Fibroblast of lung (primary cell): ENCODE results near the gene CAPZB. TPM values are rescaled to one million over a fixed set of nuclear protein-coding genes. Genes with fewer than 3 reads are reported as not detected.
"Not testable (repeated sequence)": the region's sequence is repeated elsewhere in the genome, so short reads cannot be mapped to it uniquely, and the experiment has no call there.

ENCODE experiments used
- DNase-seq, 2 donors: peaks; one replicate each; pipeline versions ENCODE4 v3.0.0 to v3.0.0-alpha.2; 2010; ENCODE audit warnings: low read depth in 2 of 2
- H2AFZ ChIP-seq: 2 replicates; pipeline ENCODE4 v1.5.1; 2012; ENCODE audit warnings: low read length, control low read depth, inconsistent platforms
- H3K27ac ChIP-seq: 2 replicates; pipeline ENCODE4 v1.5.1; 2011; ENCODE audit warnings: low read length, control low read depth; ENCODE audit not compliant: insufficient read depth
- H3K27me3 ChIP-seq: 2 replicates; pipeline ENCODE4 v1.5.1; 2011; ENCODE audit warnings: mild to moderate bottlenecking, low read length; ENCODE audit not compliant: control insufficient read depth, insufficient read depth
- H3K36me3 ChIP-seq: 2 replicates; pipeline ENCODE4 v1.5.1; 2011; ENCODE audit warnings: low read length; ENCODE audit not compliant: control insufficient read depth, insufficient read depth
- H3K4me1 ChIP-seq: 2 replicates; pipeline ENCODE4 v1.5.1; 2011; ENCODE audit warnings: low read length; ENCODE audit not compliant: control insufficient read depth, insufficient read depth; ENCODE audit errors: extremely low read depth
- H3K4me2 ChIP-seq: 2 replicates; pipeline ENCODE4 v1.5.1; 2011; ENCODE audit warnings: low read length, control low read depth; ENCODE audit not compliant: insufficient read depth; ENCODE audit errors: extremely low read depth
- H3K4me3 ChIP-seq, 4 experiments: fragments of 200-600 bp in 1 of 4; sonication (generic) in 1 of 4; replicated peaks in 1 of 4; 2 replicates each; pipeline ENCODE4 v1.5.1; 2011 to 2016; ENCODE audit warnings: low read length in 4 of 4, low read depth in 3 of 4, mild to moderate bottlenecking in 3 of 4, control low read depth in 2 of 4, inconsistent platforms in 1 of 4, mixed read lengths in 1 of 4; ENCODE audit not compliant: insufficient read depth in 1 of 4; ENCODE audit errors: control extremely low read depth in 1 of 4
- H3K79me2 ChIP-seq: 2 replicates; pipeline ENCODE4 v1.5.1; 2012; ENCODE audit warnings: mild to moderate bottlenecking, low read length, inconsistent platforms; ENCODE audit not compliant: control insufficient read depth, insufficient read depth
- H3K9ac ChIP-seq: 2 replicates; pipeline ENCODE4 v1.5.1; 2011; ENCODE audit warnings: mild to moderate bottlenecking, low read length, control low read depth; ENCODE audit not compliant: insufficient read depth
- H3K9me3 ChIP-seq: 2 replicates; pipeline ENCODE4 v1.5.1; 2012; ENCODE audit warnings: low read depth, low read length; ENCODE audit not compliant: control insufficient read depth, insufficient read depth
- H4K20me1 ChIP-seq: 2 replicates; pipeline ENCODE4 v1.5.1; 2011; ENCODE audit warnings: low read length; ENCODE audit not compliant: control insufficient read depth, insufficient read depth; ENCODE audit errors: extremely low read depth
- CTCF ChIP-seq, 2 donors: IDR thresholded peaks in 1 of 2; conservative IDR thresholded peaks in 1 of 2; 1 replicate in 1 of 2; 2 replicates in 1 of 2; pipeline ENCODE4 v1.5.1; 2011 to 2012; ENCODE audit warnings: low read length in 2 of 2, control low read depth in 1 of 2, inconsistent platforms in 1 of 2, low read depth in 1 of 2, mild to moderate bottlenecking in 1 of 2
- EZH2 ChIP-seq: IDR thresholded peaks from 2 replicates; pipeline ENCODE4 v1.5.1; 2012; ENCODE audit warnings: low read length, control low read depth, mild to moderate bottlenecking; ENCODE audit errors: missing control alignments
- polyA plus RNA-seq, 2 donors: library from polyadenylated mRNA; depleted of rRNA in 1 of 2; stranded (reverse) in 1 of 2; unstranded in 1 of 2; fragments of >200 nt; gene quantifications; 2 replicates each; pipeline ENCODE4 v1.2.1, GENCODE V29; 2011 to 2012; ENCODE audit warnings: missing spikeins in 1 of 2
- total RNA-seq: library from RNA; depleted of rRNA; stranded (reverse); fragments of >200 nt; gene quantifications from 2 replicates; pipeline ENCODE4 v1.2.1, GENCODE V29; 2014

CAPZB gene
- total and polyA plus RNA-seq, 2 donors (not counting 1 experiment from before 2014, with no cell fraction given), result 104 to 495 TPM

- no peak overlapping the region for H3K4me2 ChIP-seq
- no peaks in the 10 kb centered on the region for H3K27me3 ChIP-seq
- no peak overlapping the region for H2AFZ ChIP-seq
- TF ChIP-seq CTCF (conservative IDR thresholded peaks at IDR 0.05 in 1 of 2, IDR thresholded peaks at IDR 0.05 in 1 of 2; ENCODE audit: low read depth in 1 of 2, low read length in 2 of 2) (no peak), EZH2 (no peak)
- H3K9ac ChIP-seq, result no peak overlapping the region
- H3K79me2 ChIP-seq, result peaks cover 23% of the 10 kb centered on the region
- no peak for DNase-seq
- H3K4me1 ChIP-seq, result peaks cover 15% of the 10 kb centered on the region
- no peak overlapping the region for H3K27ac ChIP-seq
- H3K36me3 ChIP-seq, result peaks cover 9% of the 10 kb centered on the region
- H4K20me1 ChIP-seq, result no peaks in the 10 kb centered on the region
- no peak overlapping the region for H3K4me3 ChIP-seq
- H3K9me3 ChIP-seq, result no peaks in the 10 kb centered on the region
These were observed 177.4 kb downstream of the CAPZB start for GRCh38 chr1:19307794-19308508.

GRCh38 chr1:19306941-19307340 lies 178.4 kb downstream of the CAPZB start:
- H4K20me1 ChIP-seq, result no peaks in the 10 kb centered on the region
- peaks cover 11% of the 10 kb centered on the region for H3K36me3 ChIP-seq
- no peak overlapping the region for H3K27ac ChIP-seq
- TF ChIP-seq CTCF (conservative IDR thresholded peaks at IDR 0.05 in 1 of 2, IDR thresholded peaks at IDR 0.05 in 1 of 2; ENCODE audit: low read depth in 1 of 2, low read length in 2 of 2) (no peak), EZH2 (no peak)
- H3K4me3 ChIP-seq, result no peak overlapping the region
- DNase-seq, result no peak
- no peak overlapping the region for H3K9ac ChIP-seq
- no peaks in the 10 kb centered on the region for H3K27me3 ChIP-seq
- H3K79me2 ChIP-seq, result peaks cover 19% of the 10 kb centered on the region
- H3K4me1 ChIP-seq, result peaks cover 10% of the 10 kb centered on the region
- no peak overlapping the region for H3K4me2 ChIP-seq
- H2AFZ ChIP-seq, result no peak overlapping the region
- H3K9me3 ChIP-seq, result no peaks in the 10 kb centered on the region

GRCh38 chr1:19305880-19306279 lies 179.5 kb downstream of the CAPZB start:
- TF ChIP-seq CTCF (conservative IDR thresholded peaks at IDR 0.05 in 1 of 2, IDR thresholded peaks at IDR 0.05 in 1 of 2; ENCODE audit: low read depth in 1 of 2, low read length in 2 of 2) (no peak), EZH2 (no peak)
- H3K79me2 ChIP-seq, result peaks cover 11% of the 10 kb centered on the region
- no peak overlapping the region for H3K27ac ChIP-seq
- H3K9ac ChIP-seq, result no peak overlapping the region
- no peaks in the 10 kb centered on the region for H3K27me3 ChIP-seq
- no peak overlapping the region for H3K4me2 ChIP-seq
- H2AFZ ChIP-seq, result no peak overlapping the region
- no peaks in the 10 kb centered on the region for H4K20me1 ChIP-seq
- DNase-seq, result no peak
- peaks cover 8% of the 10 kb centered on the region for H3K4me1 ChIP-seq
- peaks cover 11% of the 10 kb centered on the region for H3K36me3 ChIP-seq
- no peaks in the 10 kb centered on the region for H3K9me3 ChIP-seq
- no peak overlapping the region for H3K4me3 ChIP-seq

GRCh38 chr1:19304081-19304480 lies 181.3 kb downstream of the CAPZB start:
- not testable (repeated sequence) for H3K27me3 ChIP-seq, H3K4me2 ChIP-seq, H3K27ac ChIP-seq, H3K4me1 ChIP-seq, DNase-seq, H3K4me3 ChIP-seq, H3K9me3 ChIP-seq, H3K79me2 ChIP-seq, H3K9ac ChIP-seq, H2AFZ ChIP-seq, H4K20me1 ChIP-seq
- H3K36me3 ChIP-seq, result peaks cover 11% of the 10 kb centered on the region
